Left kidney (tissue), 8 donors: Measurements from ENCODE around the gene LRIG1. TPM values are rescaled to one million over a fixed set of nuclear protein-coding genes. Genes with fewer than 3 reads are reported as not detected.

Source experiments
- DNase-seq: peaks from one replicate; pipeline ENCODE4 v3.0.0-alpha.2; 2013
- long read RNA-seq, 8 donors: transcript quantifications; one replicate each; lab custom pipeline, GENCODE V29; 2026
- polyA plus RNA-seq: library from polyadenylated mRNA; unstranded; fragments of 120-200 nt; gene quantifications from one replicate; pipeline ENCODE4 v1.2.1, GENCODE V29; 2013; ENCODE audit not compliant: insufficient read length

The LRIG1 gene
- polyA plus RNA-seq = 25.8 TPM
- long read RNA-seq, donor 1, partial matches to known transcripts = 43 of 43 reads
- long read RNA-seq, donor 1, other reads (novel, unspliced or antisense) = 0 of 43 reads
- long read RNA-seq, donor 2 = 0 reads
- long read RNA-seq, donor 3 = 0 reads
- long read RNA-seq, donor 4 = 0 reads
- long read RNA-seq, donor 5, full-length matches to known transcripts = 2 of 2 reads
- long read RNA-seq, donor 5, partial matches to known transcripts = 0 of 2 reads
- long read RNA-seq, donor 5, other reads (novel, unspliced or antisense) = 0 of 2 reads
- long read RNA-seq, donor 6, full-length matches to known transcripts = 2 of 2 reads
- long read RNA-seq, donor 6, partial matches to known transcripts = 0 of 2 reads
- long read RNA-seq, donor 6, other reads (novel, unspliced or antisense) = 0 of 2 reads
- long read RNA-seq, donor 7, full-length matches to known transcripts = 2 of 2 reads
- long read RNA-seq, donor 7, partial matches to known transcripts = 0 of 2 reads
- long read RNA-seq, donor 7, other reads (novel, unspliced or antisense) = 0 of 2 reads
- long read RNA-seq, donor 8 = 0 reads

- DNase-seq = peak; percentile 98
These were observed at the start of gene LRIG1 for GRCh38 chr3:66500576-66501482. LRIG1 (minus strand) TSS chr3:66501022; CDS start chr3:66500407, 615 bp downstream.

- DNase-seq = no peak
These were observed 44.0 kb upstream of the LRIG1 start for GRCh38 chr3:66544619-66545429.

- no peak for DNase-seq
These were observed 41.3 kb upstream of the LRIG1 start for GRCh38 chr3:66542153-66542552.

GRCh38 chr3:66539466-66539989, 38.7 kb upstream of the LRIG1 start:
- DNase-seq = no peak

GRCh38 chr3:66538390-66538789, 37.6 kb upstream of the LRIG1 start:
- DNase-seq = no peak

GRCh38 chr3:66537735-66538134, 36.9 kb upstream of the LRIG1 start:
- DNase-seq = no peak

- no peak for DNase-seq
These were observed 36.0 kb upstream of the LRIG1 start for GRCh38 chr3:66536791-66537190.

GRCh38 chr3:66534304-66534845, 33.6 kb upstream of the LRIG1 start:
- DNase-seq = no peak

- DNase-seq = no peak
These were observed 31.8 kb upstream of the LRIG1 start for GRCh38 chr3:66532613-66533012.

- DNase-seq = no peak
These were observed 31.4 kb upstream of the LRIG1 start for GRCh38 chr3:66532160-66532587.

- no peak for DNase-seq
These were observed 30.4 kb upstream of the LRIG1 start for GRCh38 chr3:66531256-66531655.

GRCh38 chr3:66527246-66527645, 26.4 kb upstream of the LRIG1 start:
- no peak for DNase-seq

- DNase-seq = no peak
These were observed 24.9 kb upstream of the LRIG1 start for GRCh38 chr3:66525771-66526170.

- no peak for DNase-seq
These were observed 19.9 kb upstream of the LRIG1 start for GRCh38 chr3:66520724-66521123.

GRCh38 chr3:66518644-66519043, 17.8 kb upstream of the LRIG1 start:
- DNase-seq = no peak

- no peak for DNase-seq
These were observed 17.3 kb upstream of the LRIG1 start for GRCh38 chr3:66518126-66518525.

- DNase-seq = no peak
These were observed 16.4 kb upstream of the LRIG1 start for GRCh38 chr3:66517241-66517640.

- DNase-seq = no peak
These were observed 7.6 kb upstream of the LRIG1 start for GRCh38 chr3:66508461-66508860.

- no peak for DNase-seq
These were observed 6.8 kb upstream of the LRIG1 start for GRCh38 chr3:66507423-66508260.

GRCh38 chr3:66506154-66506553, 5.3 kb upstream of the LRIG1 start:
- DNase-seq = no peak
